ENCODE data around the gene NEDD4.

- TF ChIP-seq JUN (IDR thresholded peaks at IDR 0.05) (no peak), CTCF (IDR thresholded peaks at IDR 0.05) (0 out of 3 replicates have a peak, but pooled peaks have one; percentile 12), POLR2A (IDR thresholded peaks at IDR 0.05; ENCODE audit: low read length) (no peak)
Observed at GRCh38 chr15:56017920-56018319, 24.5 kb upstream of the NEDD4 start.

Data from A549 (cell line).